Measurements from ENCODE around the gene KRTAP5-11.

The KRTAP5-11 gene

GRCh38 chr11:71557257-71557656 is 25.4 kb downstream of the KRTAP5-11 start:
- ATAC-seq = no peak

GRCh38 chr11:71556018-71556417 is 26.7 kb downstream of the KRTAP5-11 start:
- TF ChIP-seq RARB (CRISPR knock-in tag; IDR thresholded peaks at IDR 0.05) = no peak
- no peak for TF ChIP-seq PPARA (CRISPR knock-in tag; IDR thresholded peaks at IDR 0.05; ENCODE audit: borderline replicate concordance)
- no peak for TF ChIP-seq ZC3H10 (CRISPR knock-in tag; IDR thresholded peaks at IDR 0.05)
- no peak for TF ChIP-seq PATZ1 (CRISPR knock-in tag; IDR thresholded peaks at IDR 0.05; ENCODE audit: borderline replicate concordance)
- no peak for TF ChIP-seq TOX (CRISPR knock-in tag; IDR thresholded peaks at IDR 0.05; ENCODE audit: borderline replicate concordance)
- no peak for TF ChIP-seq GLIS3 (CRISPR knock-in tag; IDR thresholded peaks at IDR 0.05)
- no peak for TF ChIP-seq ZNF70 (CRISPR knock-in tag; IDR thresholded peaks at IDR 0.05)
- TF ChIP-seq CSDC2 (CRISPR knock-in tag; IDR thresholded peaks at IDR 0.05) = no peak
- no peak for TF ChIP-seq CREB5 (CRISPR knock-in tag; IDR thresholded peaks at IDR 0.05; ENCODE audit: low read depth)
- ATAC-seq = no peak

More at GRCh38 chr11:71557257-71557656, 25.4 kb downstream of the KRTAP5-11 start:
- no peak for TF ChIP-seq CSDC2 (CRISPR knock-in tag; IDR thresholded peaks at IDR 0.05)
- TF ChIP-seq OSR1 (CRISPR knock-in tag; IDR thresholded peaks at IDR 0.05) = no peak

- no peak for TF ChIP-seq GLIS3 (CRISPR knock-in tag; IDR thresholded peaks at IDR 0.05)
- TF ChIP-seq ESRRG (CRISPR knock-in tag; IDR thresholded peaks at IDR 0.05) = no peak
- TF ChIP-seq ISL1 (CRISPR knock-in tag; IDR thresholded peaks at IDR 0.05) = no peak
- TF ChIP-seq BACH2 (CRISPR knock-in tag; IDR thresholded peaks at IDR 0.05; ENCODE audit: borderline replicate concordance) = no peak
- TF ChIP-seq OSR1 (CRISPR knock-in tag; IDR thresholded peaks at IDR 0.05) = no peak
- TF ChIP-seq TOX (CRISPR knock-in tag; IDR thresholded peaks at IDR 0.05; ENCODE audit: borderline replicate concordance) = no peak
- no peak for TF ChIP-seq ARNTL (CRISPR knock-in tag; IDR thresholded peaks at IDR 0.05; ENCODE audit: borderline replicate concordance, low read depth)
- TF ChIP-seq TCF4 (CRISPR knock-in tag; IDR thresholded peaks at IDR 0.05; ENCODE audit: borderline replicate concordance) = no peak
- no peak for TF ChIP-seq ZFP30 (CRISPR knock-in tag; IDR thresholded peaks at IDR 0.05)
- no peak for TF ChIP-seq SNAI2 (CRISPR knock-in tag; IDR thresholded peaks at IDR 0.05)
- no peak for TF ChIP-seq ZFP3 (CRISPR knock-in tag; IDR thresholded peaks at IDR 0.05)
- TF ChIP-seq ZNF565 (CRISPR knock-in tag; conservative IDR thresholded peaks at IDR 0.05; ENCODE audit: low read depth) = no peak
- TF ChIP-seq ZC3H10 (CRISPR knock-in tag; IDR thresholded peaks at IDR 0.05) = no peak
- TF ChIP-seq ZNF70 (CRISPR knock-in tag; IDR thresholded peaks at IDR 0.05) = no peak
- TF ChIP-seq CREB5 (CRISPR knock-in tag; IDR thresholded peaks at IDR 0.05; ENCODE audit: low read depth) = no peak
- no peak for TF ChIP-seq PPARA (CRISPR knock-in tag; IDR thresholded peaks at IDR 0.05; ENCODE audit: borderline replicate concordance)
- TF ChIP-seq CSRNP3 (CRISPR knock-in tag; IDR thresholded peaks at IDR 0.05) = no peak
- TF ChIP-seq RARB (CRISPR knock-in tag; IDR thresholded peaks at IDR 0.05) = no peak
- TF ChIP-seq PATZ1 (CRISPR knock-in tag; IDR thresholded peaks at IDR 0.05; ENCODE audit: borderline replicate concordance) = no peak
- TF ChIP-seq CSDC2 (CRISPR knock-in tag; IDR thresholded peaks at IDR 0.05) = no peak
- ATAC-seq = no peak
Measured at GRCh38 chr11:71555508-71555907, 27.2 kb downstream of the KRTAP5-11 start.

GRCh38 chr11:71554996-71555395 is 27.7 kb downstream of the KRTAP5-11 start:
- no peak for ATAC-seq
- no peak for TF ChIP-seq TCF4 (CRISPR knock-in tag; IDR thresholded peaks at IDR 0.05; ENCODE audit: borderline replicate concordance)
- TF ChIP-seq ISL1 (CRISPR knock-in tag; IDR thresholded peaks at IDR 0.05) = no peak
- TF ChIP-seq ESRRG (CRISPR knock-in tag; IDR thresholded peaks at IDR 0.05) = no peak
- TF ChIP-seq ZNF565 (CRISPR knock-in tag; conservative IDR thresholded peaks at IDR 0.05; ENCODE audit: low read depth) = no peak
- TF ChIP-seq CSRNP3 (CRISPR knock-in tag; IDR thresholded peaks at IDR 0.05) = no peak
- no peak for TF ChIP-seq GLIS3 (CRISPR knock-in tag; IDR thresholded peaks at IDR 0.05)
- no peak for TF ChIP-seq ZNF70 (CRISPR knock-in tag; IDR thresholded peaks at IDR 0.05)
- no peak for TF ChIP-seq BACH2 (CRISPR knock-in tag; IDR thresholded peaks at IDR 0.05; ENCODE audit: borderline replicate concordance)
- TF ChIP-seq TSHZ2 (CRISPR knock-in tag; IDR thresholded peaks at IDR 0.05) = no peak

All from SK-N-SH treated with all-trans-retinoic acid at 6 μM for 48 hours (cell line).